Endothelial cell of umbilical vein (primary cell): ENCODE results near the gene ATG7.

ENCODE experiments used
- CTCF ChIP-seq, 2 donors: IDR thresholded peaks; 1 replicate in 1 of 2; 2 replicates in 1 of 2; pipeline ENCODE4 v1.5.1; 2011; ENCODE audit warnings: low read length in 2 of 2, mild to moderate bottlenecking in 2 of 2, moderate library complexity in 2 of 2, control low read depth in 1 of 2, inconsistent platforms in 1 of 2, low read depth in 1 of 2; ENCODE audit not compliant: insufficient read depth in 1 of 2; ENCODE audit errors: extremely low read depth in 1 of 2
- EZH2 ChIP-seq: IDR thresholded peaks from 2 replicates; pipeline ENCODE4 v1.6.1; 2012; ENCODE audit warnings: borderline replicate concordance, low read depth, mild to moderate bottlenecking, moderate library complexity, low read length, inconsistent platforms; ENCODE audit not compliant: severe bottlenecking
- MAX ChIP-seq: IDR thresholded peaks from 2 replicates; pipeline ENCODE4 v1.6.1; 2011; ENCODE audit not compliant: insufficient read depth, insufficient read length
- POLR2AphosphoS5 ChIP-seq: IDR thresholded peaks from 2 replicates; pipeline ENCODE4 v1.6.1; 2012; ENCODE audit warnings: low read depth, mild to moderate bottlenecking, control low read depth, low read length, moderate library complexity; ENCODE audit not compliant: insufficient read depth

- TF ChIP-seq CTCF (IDR thresholded peaks at IDR 0.05; ENCODE audit: extremely low read depth in 1 of 2, insufficient read depth in 1 of 2, low read depth in 1 of 2, low read length in 2 of 2) (no peak), MAX (no peak), EZH2 (no peak), POLR2AphosphoS5 (no peak)
These were observed 78.2 kb downstream of the ATG7 start for GRCh38 chr3:11350374-11350773.
